Measurements from ENCODE around the gene CROCC2. TPM values are rescaled to one million over a fixed set of nuclear protein-coding genes. Genes with fewer than 3 reads are reported as not detected.

CROCC2 gene
- total and polyA plus RNA-seq, 2 of the 13 experiments (the other 11 are each of a cell fraction or from before 2014, with no cell fraction given): not detected

- TF ChIP-seq MTA3 (CRISPR knock-in tag; IDR thresholded peaks at IDR 0.05) (no peak), ZFP1 (CRISPR knock-in tag; IDR thresholded peaks at IDR 0.05) (no peak), ZNF18 (CRISPR knock-in tag; IDR thresholded peaks at IDR 0.05; ENCODE audit: insufficient replicate concordance) (peak; percentile 35), KLF11 (CRISPR knock-in tag; IDR thresholded peaks at IDR 0.05) (no peak), SMARCE1 (IDR thresholded peaks at IDR 0.05; ENCODE audit: borderline replicate concordance) (no peak), ZNF276 (CRISPR knock-in tag; IDR thresholded peaks at IDR 0.05; ENCODE audit: low read depth) (no peak), TP53 (CRISPR knock-in tag; conservative IDR thresholded peaks at IDR 0.05) (no peak), SOX5 (CRISPR knock-in tag; IDR thresholded peaks at IDR 0.05; ENCODE audit: borderline replicate concordance) (no peak), NR2F2 (IDR thresholded peaks at IDR 0.05; ENCODE audit: borderline replicate concordance, low read depth) (no peak), ZFAT (CRISPR knock-in tag; conservative IDR thresholded peaks at IDR 0.05) (no peak), TEAD3 (CRISPR knock-in tag; optimal IDR thresholded peaks at IDR 0.05; ENCODE audit: borderline replicate concordance) (peak; percentile 9), ZNF580 (CRISPR knock-in tag; IDR thresholded peaks at IDR 0.05; ENCODE audit: borderline replicate concordance, low read depth) (0 out of 2 replicates have a peak, but pooled peaks have one; percentile 70), EZH2 (conservative IDR thresholded peaks at IDR 0.05; ENCODE audit: low read depth, low read length) (peak; percentile 65; the same call in 1 of the 2 replicates), FOXO1 (CRISPR knock-in tag; IDR thresholded peaks at IDR 0.05) (no peak), ARID2 (CRISPR knock-in tag; IDR thresholded peaks at IDR 0.05; ENCODE audit: borderline replicate concordance) (no peak), CHD4 (IDR thresholded peaks at IDR 0.05; ENCODE audit: borderline replicate concordance, low read length) (no peak; the same call in 1 of the 2 replicates), ZNF3 (CRISPR knock-in tag; IDR thresholded peaks at IDR 0.05) (no peak), ZNF205 (CRISPR knock-in tag; IDR thresholded peaks at IDR 0.05) (no peak), ZMAT3 (CRISPR knock-in tag; conservative IDR thresholded peaks at IDR 0.05) (no peak), ARNT2 (CRISPR knock-in tag; IDR thresholded peaks at IDR 0.05; ENCODE audit: low read depth) (0 out of 2 replicates have a peak, but pooled peaks have one; percentile 51), ETV5 (CRISPR knock-in tag; IDR thresholded peaks at IDR 0.05; ENCODE audit: borderline replicate concordance) (peak; percentile 29; the same call in 1 of the 2 replicates), ZNF343 (CRISPR knock-in tag; IDR thresholded peaks at IDR 0.05) (no peak), AGO2 (optimal IDR thresholded peaks at IDR 0.05; ENCODE audit: low read depth, low read length) (no peak), THAP7 (CRISPR knock-in tag; IDR thresholded peaks at IDR 0.05) (no peak), PAF1 (CRISPR knock-in tag; IDR thresholded peaks at IDR 0.05) (no peak), DNMT1 (CRISPR knock-in tag; IDR thresholded peaks at IDR 0.05) (peak; percentile 15; the same call in 1 of the 2 replicates), GZF1 (CRISPR knock-in tag; IDR thresholded peaks at IDR 0.05) (0 out of 2 replicates have a peak, but pooled peaks have one; percentile 30), ZNF33A (CRISPR knock-in tag; IDR thresholded peaks at IDR 0.05; ENCODE audit: borderline replicate concordance) (no peak)
These were observed 7.9 kb downstream of the CROCC2 start (continued) for GRCh38 chr2:240913810-240914644.

Measured in HepG2 (cell line).